ENCODE data around the gene SLC38A8.

DNA sequence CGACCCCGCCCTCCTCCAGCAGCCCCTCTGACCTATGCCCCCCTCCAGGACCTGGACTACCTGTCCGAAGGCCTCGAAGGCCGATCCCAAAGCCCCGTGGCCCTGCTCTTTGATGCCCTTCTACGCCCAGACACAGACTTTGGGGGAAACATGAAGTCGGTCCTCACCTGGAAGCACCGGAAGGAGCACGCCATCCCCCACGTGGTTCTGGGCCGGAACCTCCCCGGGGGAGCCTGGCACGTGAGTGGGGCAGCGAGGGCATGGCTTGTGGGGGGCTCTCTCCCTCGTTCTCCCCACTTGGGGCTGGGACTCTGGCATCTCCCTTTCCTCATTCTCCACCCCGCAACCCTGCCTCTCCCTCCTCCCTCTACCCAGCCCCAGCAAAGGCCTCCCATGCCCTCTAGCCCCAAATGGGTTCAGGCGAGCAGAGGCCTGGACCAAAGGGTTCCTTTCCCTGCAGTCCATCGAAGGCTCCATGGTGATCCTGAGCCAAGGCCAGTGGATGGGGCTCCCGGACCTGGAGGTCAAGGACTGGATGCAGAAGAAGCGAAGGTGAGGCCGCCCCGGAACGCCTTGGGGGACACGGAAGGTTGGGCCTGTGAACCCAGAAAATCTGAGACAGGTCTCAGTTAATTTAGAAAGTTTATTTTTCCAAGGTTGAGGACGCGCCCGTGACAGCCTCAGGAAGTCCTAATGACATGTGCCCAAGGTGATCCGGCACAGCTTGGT is 81.9 kb downstream of the SLC38A8 start:
- TF ChIP-seq, protein P1, sequence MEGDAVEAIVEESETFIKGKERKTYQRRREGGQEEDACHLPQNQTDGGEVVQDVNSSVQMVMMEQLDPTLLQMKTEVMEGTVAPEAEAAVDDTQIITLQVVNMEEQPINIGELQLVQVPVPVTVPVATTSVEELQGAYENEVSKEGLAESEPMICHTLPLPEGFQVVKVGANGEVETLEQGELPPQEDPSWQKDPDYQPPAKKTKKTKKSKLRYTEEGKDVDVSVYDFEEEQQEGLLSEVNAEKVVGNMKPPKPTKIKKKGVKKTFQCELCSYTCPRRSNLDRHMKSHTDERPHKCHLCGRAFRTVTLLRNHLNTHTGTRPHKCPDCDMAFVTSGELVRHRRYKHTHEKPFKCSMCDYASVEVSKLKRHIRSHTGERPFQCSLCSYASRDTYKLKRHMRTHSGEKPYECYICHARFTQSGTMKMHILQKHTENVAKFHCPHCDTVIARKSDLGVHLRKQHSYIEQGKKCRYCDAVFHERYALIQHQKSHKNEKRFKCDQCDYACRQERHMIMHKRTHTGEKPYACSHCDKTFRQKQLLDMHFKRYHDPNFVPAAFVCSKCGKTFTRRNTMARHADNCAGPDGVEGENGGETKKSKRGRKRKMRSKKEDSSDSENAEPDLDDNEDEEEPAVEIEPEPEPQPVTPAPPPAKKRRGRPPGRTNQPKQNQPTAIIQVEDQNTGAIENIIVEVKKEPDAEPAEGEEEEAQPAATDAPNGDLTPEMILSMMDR (IDR thresholded peaks at IDR 0.05; ENCODE audit: low read depth, low read length, missing input control), result no peak
- TF ChIP-seq EGR1 (IDR thresholded peaks at IDR 0.05; ENCODE audit: low read depth in 2 of 2), result no peak
- TF ChIP-seq TAF1 (conservative IDR thresholded peaks at IDR 0.05), result no peak
- no peak for TF ChIP-seq JUND (IDR thresholded peaks at IDR 0.05)
- TF ChIP-seq, protein P2, sequence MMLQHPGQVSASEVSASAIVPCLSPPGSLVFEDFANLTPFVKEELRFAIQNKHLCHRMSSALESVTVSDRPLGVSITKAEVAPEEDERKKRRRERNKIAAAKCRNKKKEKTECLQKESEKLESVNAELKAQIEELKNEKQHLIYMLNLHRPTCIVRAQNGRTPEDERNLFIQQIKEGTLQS (IDR thresholded peaks at IDR 0.05), result no peak
- TF ChIP-seq GABPA (IDR thresholded peaks at IDR 0.05 in 1 of 2, conservative IDR thresholded peaks at IDR 0.05 in 1 of 2), result no peak
- TF ChIP-seq, protein P3, sequence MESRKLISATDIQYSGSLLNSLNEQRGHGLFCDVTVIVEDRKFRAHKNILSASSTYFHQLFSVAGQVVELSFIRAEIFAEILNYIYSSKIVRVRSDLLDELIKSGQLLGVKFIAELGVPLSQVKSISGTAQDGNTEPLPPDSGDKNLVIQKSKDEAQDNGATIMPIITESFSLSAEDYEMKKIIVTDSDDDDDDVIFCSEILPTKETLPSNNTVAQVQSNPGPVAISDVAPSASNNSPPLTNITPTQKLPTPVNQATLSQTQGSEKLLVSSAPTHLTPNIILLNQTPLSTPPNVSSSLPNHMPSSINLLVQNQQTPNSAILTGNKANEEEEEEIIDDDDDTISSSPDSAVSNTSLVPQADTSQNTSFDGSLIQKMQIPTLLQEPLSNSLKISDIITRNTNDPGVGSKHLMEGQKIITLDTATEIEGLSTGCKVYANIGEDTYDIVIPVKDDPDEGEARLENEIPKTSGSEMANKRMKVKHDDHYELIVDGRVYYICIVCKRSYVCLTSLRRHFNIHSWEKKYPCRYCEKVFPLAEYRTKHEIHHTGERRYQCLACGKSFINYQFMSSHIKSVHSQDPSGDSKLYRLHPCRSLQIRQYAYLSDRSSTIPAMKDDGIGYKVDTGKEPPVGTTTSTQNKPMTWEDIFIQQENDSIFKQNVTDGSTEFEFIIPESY (IDR thresholded peaks at IDR 0.05), result no peak
- TF ChIP-seq, protein P4, sequence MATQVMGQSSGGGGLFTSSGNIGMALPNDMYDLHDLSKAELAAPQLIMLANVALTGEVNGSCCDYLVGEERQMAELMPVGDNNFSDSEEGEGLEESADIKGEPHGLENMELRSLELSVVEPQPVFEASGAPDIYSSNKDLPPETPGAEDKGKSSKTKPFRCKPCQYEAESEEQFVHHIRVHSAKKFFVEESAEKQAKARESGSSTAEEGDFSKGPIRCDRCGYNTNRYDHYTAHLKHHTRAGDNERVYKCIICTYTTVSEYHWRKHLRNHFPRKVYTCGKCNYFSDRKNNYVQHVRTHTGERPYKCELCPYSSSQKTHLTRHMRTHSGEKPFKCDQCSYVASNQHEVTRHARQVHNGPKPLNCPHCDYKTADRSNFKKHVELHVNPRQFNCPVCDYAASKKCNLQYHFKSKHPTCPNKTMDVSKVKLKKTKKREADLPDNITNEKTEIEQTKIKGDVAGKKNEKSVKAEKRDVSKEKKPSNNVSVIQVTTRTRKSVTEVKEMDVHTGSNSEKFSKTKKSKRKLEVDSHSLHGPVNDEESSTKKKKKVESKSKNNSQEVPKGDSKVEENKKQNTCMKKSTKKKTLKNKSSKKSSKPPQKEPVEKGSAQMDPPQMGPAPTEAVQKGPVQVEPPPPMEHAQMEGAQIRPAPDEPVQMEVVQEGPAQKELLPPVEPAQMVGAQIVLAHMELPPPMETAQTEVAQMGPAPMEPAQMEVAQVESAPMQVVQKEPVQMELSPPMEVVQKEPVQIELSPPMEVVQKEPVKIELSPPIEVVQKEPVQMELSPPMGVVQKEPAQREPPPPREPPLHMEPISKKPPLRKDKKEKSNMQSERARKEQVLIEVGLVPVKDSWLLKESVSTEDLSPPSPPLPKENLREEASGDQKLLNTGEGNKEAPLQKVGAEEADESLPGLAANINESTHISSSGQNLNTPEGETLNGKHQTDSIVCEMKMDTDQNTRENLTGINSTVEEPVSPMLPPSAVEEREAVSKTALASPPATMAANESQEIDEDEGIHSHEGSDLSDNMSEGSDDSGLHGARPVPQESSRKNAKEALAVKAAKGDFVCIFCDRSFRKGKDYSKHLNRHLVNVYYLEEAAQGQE (IDR thresholded peaks at IDR 0.05), result no peak

All from liver (tissue), 3 donors.